Lower leg skin (tissue), 3 donors: ENCODE results near the gene NDC80.

Source experiments
- CTCF ChIP-seq, 3 donors: fragments of 450-650 bp; IDR thresholded peaks; one replicate each; pipeline ENCODE4 v1.5.1; 2016; ENCODE audit warnings: antibody characterized with exemption in 3 of 3, mild to moderate bottlenecking in 3 of 3, moderate library complexity in 2 of 3
- POLR2A ChIP-seq, 2 donors: fragments of 450-650 bp; IDR thresholded peaks; one replicate each; pipeline ENCODE4 v1.6.1; 2016 to 2017; ENCODE audit warnings: antibody characterized with exemption in 2 of 2, mild to moderate bottlenecking in 1 of 2, moderate library complexity in 1 of 2

GRCh38 chr18:2568129-2568528 is 3.2 kb upstream of the NDC80 start:
- TF ChIP-seq CTCF (IDR thresholded peaks at IDR 0.05): no peak
- no peak for TF ChIP-seq POLR2A (IDR thresholded peaks at IDR 0.05)
